ENCODE data around the gene COL6A1. TPM values are rescaled to one million over a fixed set of nuclear protein-coding genes. Genes with fewer than 3 reads are reported as not detected.

COL6A1 gene
- total and polyA plus RNA-seq, 2 donors (not counting 3 experiments of a cell fraction or from before 2014, with no cell fraction given) = 30.1 to 42.4 TPM

DNA sequence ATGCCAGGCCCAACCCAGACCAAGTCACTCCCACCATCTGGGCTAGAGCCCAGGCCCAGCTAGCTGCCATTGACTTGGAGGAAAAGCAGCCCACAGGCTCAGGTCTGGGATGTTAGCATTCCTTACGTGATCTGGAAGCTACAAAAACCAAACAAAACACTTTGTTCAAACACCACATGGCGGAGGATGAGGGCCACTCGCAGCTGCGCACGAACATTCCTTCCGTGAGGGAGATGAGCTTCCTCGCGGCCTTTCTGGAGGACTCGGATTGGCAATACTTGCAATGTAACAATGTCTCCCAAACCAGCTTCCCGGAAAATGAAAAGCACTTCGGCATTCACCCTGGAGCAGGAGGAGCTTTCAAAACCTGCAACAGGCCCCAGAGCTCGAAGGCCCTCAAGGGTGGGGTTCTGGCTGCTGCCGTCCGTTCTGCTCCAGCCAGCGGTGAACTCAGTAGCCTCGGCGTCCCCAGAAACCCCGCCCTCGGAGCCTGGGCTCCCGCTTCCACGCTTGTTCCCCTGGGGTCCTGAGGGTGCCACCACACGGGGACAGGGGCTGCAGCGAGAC lies 40.5 kb downstream of the COL6A1 start:
- H3K9me3 ChIP-seq (replicated peaks; ENCODE audit: control insufficient read depth, insufficient read depth, low read length) = no peaks in the 10 kb centered on the region
- H2AFZ ChIP-seq (ENCODE audit: low read depth, low read length) = no peak overlapping the region
- no peak for DNase-seq (ENCODE audit: low read depth, low spot score)
- FAIRE-seq = no peak
- no peaks in the 10 kb centered on the region for H3K79me2 ChIP-seq (ENCODE audit: control insufficient read depth, insufficient read depth, low read length)
- CTCF ChIA-PET = interaction anchor here (1.2 kb wide), 1 partner anchor 48 kb away, joined by 4 read pairs; no protein-coding TSS in a partner anchor
- POLR2A ChIA-PET = no interaction called here
- H3K4me2 ChIP-seq (ENCODE audit: insufficient read depth, low read length) = no peak overlapping the region
- H3K27ac ChIP-seq (ENCODE audit: insufficient read depth, low read depth, low read length) = no peak overlapping the region
- TF ChIP-seq, protein P1, sequence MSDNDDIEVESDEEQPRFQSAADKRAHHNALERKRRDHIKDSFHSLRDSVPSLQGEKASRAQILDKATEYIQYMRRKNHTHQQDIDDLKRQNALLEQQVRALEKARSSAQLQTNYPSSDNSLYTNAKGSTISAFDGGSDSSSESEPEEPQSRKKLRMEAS (IDR thresholded peaks at IDR 0.05; ENCODE audit: insufficient read depth, insufficient read length) = no peak
- TF ChIP-seq EZH2 (IDR thresholded peaks at IDR 0.05; ENCODE audit: borderline replicate concordance, low read depth, low read length, severe bottlenecking) = no peak
- TF ChIP-seq MYC (IDR thresholded peaks at IDR 0.05; ENCODE audit: low read depth, low read length) = no peak
- TF ChIP-seq, protein P2, sequence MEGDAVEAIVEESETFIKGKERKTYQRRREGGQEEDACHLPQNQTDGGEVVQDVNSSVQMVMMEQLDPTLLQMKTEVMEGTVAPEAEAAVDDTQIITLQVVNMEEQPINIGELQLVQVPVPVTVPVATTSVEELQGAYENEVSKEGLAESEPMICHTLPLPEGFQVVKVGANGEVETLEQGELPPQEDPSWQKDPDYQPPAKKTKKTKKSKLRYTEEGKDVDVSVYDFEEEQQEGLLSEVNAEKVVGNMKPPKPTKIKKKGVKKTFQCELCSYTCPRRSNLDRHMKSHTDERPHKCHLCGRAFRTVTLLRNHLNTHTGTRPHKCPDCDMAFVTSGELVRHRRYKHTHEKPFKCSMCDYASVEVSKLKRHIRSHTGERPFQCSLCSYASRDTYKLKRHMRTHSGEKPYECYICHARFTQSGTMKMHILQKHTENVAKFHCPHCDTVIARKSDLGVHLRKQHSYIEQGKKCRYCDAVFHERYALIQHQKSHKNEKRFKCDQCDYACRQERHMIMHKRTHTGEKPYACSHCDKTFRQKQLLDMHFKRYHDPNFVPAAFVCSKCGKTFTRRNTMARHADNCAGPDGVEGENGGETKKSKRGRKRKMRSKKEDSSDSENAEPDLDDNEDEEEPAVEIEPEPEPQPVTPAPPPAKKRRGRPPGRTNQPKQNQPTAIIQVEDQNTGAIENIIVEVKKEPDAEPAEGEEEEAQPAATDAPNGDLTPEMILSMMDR (IDR thresholded peaks at IDR 0.05; ENCODE audit: extremely low read depth in 1 of 2, insufficient read depth in 1 of 2, low read depth in 1 of 2, low read length in 2 of 2) = no peak
- no peak for TF ChIP-seq POLR2AphosphoS5 (IDR thresholded peaks at IDR 0.05; ENCODE audit: insufficient read depth, low read depth, low read length)
- no peak for TF ChIP-seq GATA2 (IDR thresholded peaks at IDR 0.05; ENCODE audit: insufficient read depth, insufficient read length, low read depth, low read length)
- TF ChIP-seq POLR2A (IDR thresholded peaks at IDR 0.05; ENCODE audit: low read depth, low read length) = no peak
- TF ChIP-seq FOS (IDR thresholded peaks at IDR 0.05; ENCODE audit: borderline replicate concordance, insufficient read depth, low read length) = no peak
- TF ChIP-seq JUN (IDR thresholded peaks at IDR 0.05; ENCODE audit: borderline replicate concordance, insufficient read depth, insufficient read length, low read depth) = no peak
- intact Hi-C loops (cut with micrococcal nuclease) (no loop called here), dilution Hi-C loops (cut with MboI; ENCODE audit: extremely low pct_ligation_motif_present, low sequenced_read_pairs) (no loop called here)
- H3K4me1 ChIP-seq (ENCODE audit: control insufficient read depth, extremely low read depth, insufficient read depth, low read length) = no peaks in the 10 kb centered on the region
- H3K4me3 ChIP-seq (replicated peaks in 1 of 3; ENCODE audit: insufficient read depth in 1 of 3, low read depth in 1 of 3, low read length in 3 of 3) = no peak overlapping the region
- H3K27me3 ChIP-seq (ENCODE audit: control insufficient read depth in 2 of 2, insufficient read depth in 2 of 2, low read length in 2 of 2) = peaks cover 19 to 37% of the 10 kb centered on the region in 2 experiments
- BruUV-seq (replicated peaks) = no TSS peak
- no peaks in the 10 kb centered on the region for H4K20me1 ChIP-seq (replicated peaks; ENCODE audit: control insufficient read depth, extremely low read depth, insufficient read depth, low read length)
- H3K36me3 ChIP-seq (ENCODE audit: control insufficient read depth in 2 of 2, extremely low read depth in 1 of 2, insufficient read depth in 2 of 2, low read length in 2 of 2) = no peaks in the 10 kb centered on the region
- no peaks in the 10 kb centered on the region for H3K9me1 ChIP-seq (replicated peaks; ENCODE audit: control insufficient read depth, extremely low read depth, insufficient read depth, low read length)
- H3K9ac ChIP-seq (replicated peaks; ENCODE audit: extremely low read depth, insufficient read depth, low read length) = no peak overlapping the region

All from endothelial cell of umbilical vein (primary cell).